D721Med (cell line): ENCODE results near the gene COPA.
A peak's percentile ranks its signal among the peaks of the same experiment; 100 is the strongest.

Experiments
- DNase-seq: peaks from one replicate; pipeline ENCODE4 v3.0.0; 2011; ENCODE audit warnings: low spot score; ENCODE audit not compliant: insufficient read length
- FAIRE-seq: peaks from 2 replicates; lab custom pipeline; 2011; peaks lifted over from hg19 to GRCh38; lab: Jason Lieb, UNC
- TF ChIP-seq, protein P1 (sequence below): IDR thresholded peaks from 2 replicates; pipeline ENCODE4 v1.5.1; 2012; ENCODE audit warnings: mild to moderate bottlenecking, control low read depth; ENCODE audit not compliant: insufficient read depth; ENCODE audit errors: missing control alignments

The COPA gene

DNA sequence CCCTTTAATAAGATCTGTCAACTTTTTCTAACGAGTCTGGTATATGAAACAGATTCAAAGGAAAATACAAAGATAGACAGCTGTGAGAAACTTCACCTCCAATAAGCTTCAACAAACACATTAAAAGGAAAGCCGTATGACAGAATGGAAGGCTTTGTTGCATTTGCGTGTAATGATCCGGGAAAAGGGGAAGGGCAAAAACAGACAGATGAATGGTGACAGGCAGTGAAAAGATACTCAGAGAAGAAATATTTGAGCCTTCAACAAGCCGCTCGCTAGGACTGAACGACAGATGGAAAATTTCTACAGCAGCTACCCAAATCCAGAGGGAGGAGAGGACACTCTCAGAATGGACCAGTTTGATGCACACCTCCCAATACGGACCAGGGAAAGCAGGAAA, 14.9 kb downstream of the COPA start:
- TF ChIP-seq, protein P1, sequence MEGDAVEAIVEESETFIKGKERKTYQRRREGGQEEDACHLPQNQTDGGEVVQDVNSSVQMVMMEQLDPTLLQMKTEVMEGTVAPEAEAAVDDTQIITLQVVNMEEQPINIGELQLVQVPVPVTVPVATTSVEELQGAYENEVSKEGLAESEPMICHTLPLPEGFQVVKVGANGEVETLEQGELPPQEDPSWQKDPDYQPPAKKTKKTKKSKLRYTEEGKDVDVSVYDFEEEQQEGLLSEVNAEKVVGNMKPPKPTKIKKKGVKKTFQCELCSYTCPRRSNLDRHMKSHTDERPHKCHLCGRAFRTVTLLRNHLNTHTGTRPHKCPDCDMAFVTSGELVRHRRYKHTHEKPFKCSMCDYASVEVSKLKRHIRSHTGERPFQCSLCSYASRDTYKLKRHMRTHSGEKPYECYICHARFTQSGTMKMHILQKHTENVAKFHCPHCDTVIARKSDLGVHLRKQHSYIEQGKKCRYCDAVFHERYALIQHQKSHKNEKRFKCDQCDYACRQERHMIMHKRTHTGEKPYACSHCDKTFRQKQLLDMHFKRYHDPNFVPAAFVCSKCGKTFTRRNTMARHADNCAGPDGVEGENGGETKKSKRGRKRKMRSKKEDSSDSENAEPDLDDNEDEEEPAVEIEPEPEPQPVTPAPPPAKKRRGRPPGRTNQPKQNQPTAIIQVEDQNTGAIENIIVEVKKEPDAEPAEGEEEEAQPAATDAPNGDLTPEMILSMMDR, result no peak
- FAIRE-seq (no peak), DNase-seq (no peak)

DNA sequence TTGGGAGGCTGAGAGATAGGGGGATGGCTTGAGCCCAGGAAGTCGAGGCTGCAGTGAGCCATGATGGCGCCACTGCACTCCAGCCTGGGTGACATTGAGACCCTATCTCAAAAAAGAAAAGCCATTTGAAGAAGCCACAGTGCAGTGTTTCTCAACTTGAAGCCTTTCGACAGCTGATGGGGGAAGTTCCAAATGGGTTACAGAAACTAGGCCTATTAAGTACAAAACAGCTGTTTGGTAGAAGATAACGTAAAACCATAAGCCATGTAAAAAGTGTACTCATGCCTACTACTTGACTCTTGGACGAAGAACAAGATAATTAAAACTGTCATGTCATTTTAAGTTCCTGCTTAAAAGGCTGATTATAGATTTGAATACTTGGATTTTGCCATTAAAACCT, 16.6 kb downstream of the COPA start:
- DNase-seq (no peak), FAIRE-seq (no peak)
- TF ChIP-seq, protein P1, result no peak

DNA sequence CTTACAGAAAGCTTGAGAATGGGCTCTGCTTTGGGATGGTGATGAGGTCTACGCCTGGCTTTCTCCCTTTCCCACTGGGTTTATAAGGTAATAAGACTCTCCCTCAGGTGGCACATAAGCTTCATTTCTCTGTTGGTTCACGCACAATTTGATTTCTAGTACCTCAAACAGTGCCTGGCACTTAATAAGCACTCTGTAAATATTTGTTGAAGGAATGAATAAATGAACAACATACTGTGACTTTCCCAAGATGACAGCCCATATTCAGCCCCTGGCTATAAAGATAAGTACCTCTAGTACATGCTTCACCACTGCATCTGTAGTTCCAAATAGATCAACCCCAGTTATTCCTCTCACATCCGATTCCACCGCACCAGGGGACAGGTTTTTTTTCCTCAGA, 17.8 kb downstream of the COPA start:
- FAIRE-seq (no peak), DNase-seq (no peak)
- TF ChIP-seq, protein P1, result no peak

DNA sequence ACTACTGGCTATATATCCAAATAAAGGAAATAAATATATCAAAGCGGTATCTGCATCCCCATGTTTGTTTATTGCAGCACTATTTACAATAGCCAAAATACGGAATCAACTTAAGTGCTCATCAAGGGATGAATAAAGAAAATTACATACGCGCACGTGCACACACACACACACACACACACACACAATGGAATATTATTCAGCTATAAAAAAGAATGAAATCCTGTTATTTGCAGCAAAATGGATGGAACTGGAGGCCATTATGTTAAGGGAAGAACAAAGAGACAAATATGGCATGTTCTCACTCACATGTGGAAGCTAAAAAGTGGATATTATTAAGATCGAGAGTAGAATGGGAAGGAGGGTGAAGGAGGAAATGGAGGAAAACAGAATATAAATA, 20.2 kb downstream of the COPA start:
- DNase-seq (no peak), FAIRE-seq (no peak)
- TF ChIP-seq, protein P1, result no peak

DNA sequence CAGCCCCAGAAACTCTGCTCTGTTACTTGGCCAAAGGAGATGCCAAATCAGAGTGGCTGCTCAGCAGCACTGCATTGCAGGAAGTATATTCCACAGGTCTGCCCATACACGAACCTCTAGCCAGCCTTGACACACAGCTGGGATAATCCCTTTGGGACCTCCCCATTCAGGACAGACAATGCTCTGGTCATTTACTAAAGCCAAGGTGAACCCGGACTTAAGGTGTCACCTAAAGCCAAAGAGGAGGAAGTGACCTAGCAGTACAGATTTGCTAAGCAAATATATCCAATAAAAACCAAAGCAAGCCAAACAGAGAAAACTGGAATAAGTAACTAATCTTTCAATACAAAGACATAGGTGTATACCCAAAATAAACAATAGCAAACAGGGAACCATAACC, 27.7 kb downstream of the COPA start:
- FAIRE-seq (no peak), DNase-seq (no peak)
- TF ChIP-seq, protein P1, result no peak

DNA sequence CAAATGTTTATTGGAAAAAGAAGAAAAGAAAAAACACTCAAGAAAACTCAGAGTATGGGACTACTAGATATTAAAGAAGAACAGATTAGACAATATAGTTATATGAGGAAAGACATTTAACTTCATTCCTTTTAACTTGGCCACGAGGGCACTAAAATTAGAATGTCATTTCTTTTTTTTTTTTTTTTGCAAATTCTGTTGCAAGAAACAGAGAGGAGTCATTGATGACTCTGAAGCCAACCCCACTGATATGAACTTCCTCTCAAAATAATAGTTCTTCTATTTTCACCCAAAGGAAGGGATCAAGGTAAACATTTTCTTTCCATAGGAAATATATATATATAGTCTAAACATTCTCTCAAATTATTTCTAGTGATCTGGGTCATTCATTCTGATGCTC, 33.5 kb downstream of the COPA start:
- no peak for FAIRE-seq
- TF ChIP-seq, protein P1, result no peak
- DNase-seq, result no peak

DNA sequence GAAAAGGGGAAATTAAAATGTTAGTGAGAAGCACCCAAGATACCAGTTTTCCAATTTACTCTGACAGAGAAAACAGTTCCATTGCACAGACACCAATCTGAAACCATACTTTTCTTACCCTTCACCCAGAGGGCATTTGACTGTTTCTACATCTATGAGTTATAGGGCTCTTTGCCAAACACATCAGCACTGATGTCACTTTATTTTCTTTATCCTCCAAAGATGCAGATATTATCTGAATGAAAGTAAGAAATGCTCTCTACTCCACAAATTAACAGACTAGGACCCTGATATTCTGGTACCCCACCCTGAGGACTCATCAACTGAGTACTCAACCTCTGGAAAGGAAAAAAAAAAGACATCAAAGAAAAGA, 33.9 kb downstream of the COPA start:
- TF ChIP-seq, protein P1, result no peak
- peak; percentile 41 for FAIRE-seq

More for the DNA sequence above, 33.9 kb downstream of the COPA start:
- no peak for DNase-seq
